ENCODE measurements around the gene FAM237B. TPM values are rescaled to one million over a fixed set of nuclear protein-coding genes. Genes with fewer than 3 reads are reported as not detected.

The FAM237B gene
- polyA plus RNA-seq, 3 donors, result not detected

DNA sequence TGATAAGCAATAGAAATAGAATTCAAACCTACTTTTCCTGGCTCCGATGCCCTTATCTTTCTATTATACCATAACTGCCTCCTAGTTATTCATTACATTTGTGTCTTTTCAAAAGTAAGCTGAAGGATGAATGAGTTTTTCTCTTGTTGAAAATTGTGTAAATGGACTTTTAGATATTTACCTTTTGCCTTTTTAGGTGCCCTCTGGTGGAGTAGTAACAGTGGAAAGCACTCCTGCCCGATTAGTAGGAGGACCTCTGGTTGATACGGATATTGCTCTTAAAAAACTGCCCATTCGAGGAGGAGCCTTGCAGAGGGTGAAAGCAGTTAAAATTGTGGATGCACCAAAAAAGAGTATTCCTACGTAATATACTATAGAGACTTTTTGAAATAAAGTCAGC lies 11.2 kb downstream of the FAM237B start:
- Histone ChIP-seq H3K9ac (ENCODE audit: insufficient read depth, low read length, poor library complexity, severe bottlenecking) (no peak overlapping the region), H3K79me2 (ENCODE audit: insufficient read depth, low read length) (no peaks in the 10 kb centered on the region), H3K27me3 (ENCODE audit: control insufficient read depth in 2 of 2, insufficient read depth in 2 of 2, low read length in 2 of 2) (no peaks in the 10 kb centered on the region), H3K4me2 (replicated peaks; ENCODE audit: extremely low read depth, low read length, poor library complexity, severe bottlenecking) (no peak overlapping the region), H4K20me1 (ENCODE audit: insufficient read depth, low read length) (no peaks in the 10 kb centered on the region), H3K4me1 (ENCODE audit: control insufficient read depth in 1 of 2, insufficient read depth in 2 of 2, low read length in 2 of 2) (no peaks in the 10 kb centered on the region), H3K9me3 (replicated peaks in 1 of 2; ENCODE audit: control insufficient read depth in 1 of 2, insufficient read depth in 1 of 2, low read length in 2 of 2) (no peaks in the 10 kb centered on the region), H3K36me3 (replicated peaks in 1 of 2; ENCODE audit: control insufficient read depth in 1 of 2, insufficient read depth in 2 of 2, low read length in 2 of 2) (no peaks in the 10 kb centered on the region), H2AFZ (ENCODE audit: insufficient read depth, low read depth, low read length, poor library complexity, severe bottlenecking) (no peak overlapping the region), H3K27ac (ENCODE audit: low read depth in 1 of 2, low read length in 2 of 2) (no peak overlapping the region), H3K4me3 (replicated peaks in 1 of 3; ENCODE audit: low read depth in 2 of 3, low read length in 3 of 3) (no peak overlapping the region)
- no peak overlapping the region for H3K4me3 Mint-ChIP-seq
- H3K27ac Mint-ChIP-seq, result no peak overlapping the region
- WGBS (ENCODE audit: insufficient coverage), result no CpG with 5 or more reads among the region's 5 CpGs
- intact Hi-C loops (cut with micrococcal nuclease), result no loop called here
- H3K36me3 Mint-ChIP-seq, result no peaks in the 10 kb centered on the region
- no peak for DNase-seq
- peaks cover 0 to 1% (median 0%) of the 10 kb centered on the region in 7 donors for H3K9me3 Mint-ChIP-seq
- no peaks in the 10 kb centered on the region for H3K4me1 Mint-ChIP-seq
- TF ChIP-seq, protein P1, sequence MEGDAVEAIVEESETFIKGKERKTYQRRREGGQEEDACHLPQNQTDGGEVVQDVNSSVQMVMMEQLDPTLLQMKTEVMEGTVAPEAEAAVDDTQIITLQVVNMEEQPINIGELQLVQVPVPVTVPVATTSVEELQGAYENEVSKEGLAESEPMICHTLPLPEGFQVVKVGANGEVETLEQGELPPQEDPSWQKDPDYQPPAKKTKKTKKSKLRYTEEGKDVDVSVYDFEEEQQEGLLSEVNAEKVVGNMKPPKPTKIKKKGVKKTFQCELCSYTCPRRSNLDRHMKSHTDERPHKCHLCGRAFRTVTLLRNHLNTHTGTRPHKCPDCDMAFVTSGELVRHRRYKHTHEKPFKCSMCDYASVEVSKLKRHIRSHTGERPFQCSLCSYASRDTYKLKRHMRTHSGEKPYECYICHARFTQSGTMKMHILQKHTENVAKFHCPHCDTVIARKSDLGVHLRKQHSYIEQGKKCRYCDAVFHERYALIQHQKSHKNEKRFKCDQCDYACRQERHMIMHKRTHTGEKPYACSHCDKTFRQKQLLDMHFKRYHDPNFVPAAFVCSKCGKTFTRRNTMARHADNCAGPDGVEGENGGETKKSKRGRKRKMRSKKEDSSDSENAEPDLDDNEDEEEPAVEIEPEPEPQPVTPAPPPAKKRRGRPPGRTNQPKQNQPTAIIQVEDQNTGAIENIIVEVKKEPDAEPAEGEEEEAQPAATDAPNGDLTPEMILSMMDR (IDR thresholded peaks at IDR 0.05), result no peak
- peaks cover 0 to 5% (median 3%) of the 10 kb centered on the region in 3 donors for H3K27me3 Mint-ChIP-seq (ENCODE audit: low read depth in 3 of 3)

DNA sequence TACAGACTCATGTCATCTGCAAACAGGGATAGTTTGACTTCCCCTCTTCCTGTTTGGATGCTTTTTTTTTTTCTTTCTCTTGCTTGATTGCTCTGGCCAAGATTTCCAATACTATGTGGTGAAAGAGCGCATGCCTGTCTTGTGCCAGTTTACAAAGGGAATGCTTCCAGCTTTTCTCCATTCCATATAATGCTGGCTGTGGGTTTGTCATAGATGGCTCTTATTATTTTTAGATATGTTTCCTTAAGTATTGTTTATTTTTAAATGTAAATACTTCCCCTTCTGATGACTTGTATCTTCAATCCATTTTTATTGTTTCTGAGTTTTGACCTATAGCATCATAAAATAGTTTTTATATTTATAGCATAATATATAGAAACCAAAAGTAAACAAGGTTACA lies 17.9 kb downstream of the FAM237B start:
- Mint-ChIP-seq H3K27ac (no peak overlapping the region), H3K4me3 (no peak overlapping the region), H3K27me3 (ENCODE audit: low read depth in 3 of 3) (no peaks in the 10 kb centered on the region), H3K9me3 (peaks cover 0 to 2% (median 0%) of the 10 kb centered on the region in 7 donors), H3K4me1 (no peaks in the 10 kb centered on the region), H3K36me3 (no peaks in the 10 kb centered on the region)
- H3K79me2 ChIP-seq (ENCODE audit: insufficient read depth, low read length), result no peaks in the 10 kb centered on the region
- no peaks in the 10 kb centered on the region for H3K36me3 ChIP-seq (replicated peaks in 1 of 2; ENCODE audit: control insufficient read depth in 1 of 2, insufficient read depth in 2 of 2, low read length in 2 of 2)
- no peak overlapping the region for H3K4me2 ChIP-seq (replicated peaks; ENCODE audit: extremely low read depth, low read length, poor library complexity, severe bottlenecking)
- no peak for DNase-seq
- intact Hi-C loops (cut with micrococcal nuclease), result no loop called here
- no peak overlapping the region for H3K27ac ChIP-seq (ENCODE audit: low read depth in 1 of 2, low read length in 2 of 2)
- H4K20me1 ChIP-seq (ENCODE audit: insufficient read depth, low read length), result no peaks in the 10 kb centered on the region
- H3K4me1 ChIP-seq (ENCODE audit: control insufficient read depth in 1 of 2, insufficient read depth in 2 of 2, low read length in 2 of 2), result no peaks in the 10 kb centered on the region
- H3K27me3 ChIP-seq (ENCODE audit: control insufficient read depth in 2 of 2, insufficient read depth in 2 of 2, low read length in 2 of 2), result no peaks in the 10 kb centered on the region
- H2AFZ ChIP-seq (ENCODE audit: insufficient read depth, low read depth, low read length, poor library complexity, severe bottlenecking), result no peak overlapping the region
- H3K9me3 ChIP-seq (replicated peaks in 1 of 2; ENCODE audit: control insufficient read depth in 1 of 2, insufficient read depth in 1 of 2, low read length in 2 of 2), result no peaks in the 10 kb centered on the region
- H3K9ac ChIP-seq (ENCODE audit: insufficient read depth, low read length, poor library complexity, severe bottlenecking), result no peak overlapping the region
- no CpG with 5 or more reads among the region's 1 CpG for WGBS (ENCODE audit: insufficient coverage)
- H3K4me3 ChIP-seq (replicated peaks in 1 of 3; ENCODE audit: low read depth in 2 of 3, low read length in 3 of 3), result no peak overlapping the region
- TF ChIP-seq, protein P1 (IDR thresholded peaks at IDR 0.05), result no peak
